Measurements from ENCODE around the gene PET100. TPM values are rescaled to one million over a fixed set of nuclear protein-coding genes. Genes with fewer than 3 reads are reported as not detected.

PET100 gene
- total RNA-seq, 1 donor from 2014 or later = 24.7 TPM

- no peak for DNase-seq
Measured at GRCh38 chr19:7654401-7654800, 24.8 kb downstream of the PET100 start.

- DNase-seq = peak; percentile 43
Measured at GRCh38 chr19:7655581-7655980, 26.0 kb downstream of the PET100 start.

- DNase-seq = no peak
Measured at GRCh38 chr19:7657131-7657751, 27.6 kb downstream of the PET100 start.

GRCh38 chr19:7658219-7658686 is 28.7 kb downstream of the PET100 start:
- no peak for DNase-seq

- no peak for DNase-seq
Measured at GRCh38 chr19:7661744-7662538, 32.3 kb downstream of the PET100 start.

GRCh38 chr19:7662657-7663056 is 33.1 kb downstream of the PET100 start:
- DNase-seq = no peak

- DNase-seq = no peak
Measured at GRCh38 chr19:7663706-7664105, 34.1 kb downstream of the PET100 start.

GRCh38 chr19:7665076-7665475 is 35.5 kb downstream of the PET100 start:
- no peak for DNase-seq

GRCh38 chr19:7668842-7669241 is 39.2 kb downstream of the PET100 start, which contains the start of gene RETN:
Gene RETN, plus strand, starts transcription at chr19:7669049. Its CDS starts 278 bp downstream, at chr19:7669327.
- DNase-seq = no peak

GRCh38 chr19:7669641-7670040 is 40.0 kb downstream of the PET100 start:
- no peak for DNase-seq

- DNase-seq = no peak
Measured at GRCh38 chr19:7670150-7670783, 40.7 kb downstream of the PET100 start.

GRCh38 chr19:7670790-7671189 is 41.2 kb downstream of the PET100 start:
- DNase-seq = no peak

- no peak for DNase-seq
Measured at GRCh38 chr19:7672522-7672921, 42.9 kb downstream of the PET100 start.

GRCh38 chr19:7674010-7675005 is 44.7 kb downstream of the PET100 start:
- peak; percentile 59 for DNase-seq

GRCh38 chr19:7676376-7676775 is 46.8 kb downstream of the PET100 start:
- DNase-seq = no peak

- no peak for DNase-seq
Measured at GRCh38 chr19:7676854-7677253, 47.3 kb downstream of the PET100 start, which contains the start of gene MCEMP1. Gene MCEMP1, plus strand, starts transcription at chr19:7677090. Its CDS starts 31 bp downstream, at chr19:7677121.

- DNase-seq = no peak
Measured at GRCh38 chr19:7677669-7678311, 48.2 kb downstream of the PET100 start.

GRCh38 chr19:7678971-7679751 is 49.6 kb downstream of the PET100 start:
- peak; percentile 38 for DNase-seq

- no peak for DNase-seq
Measured at GRCh38 chr19:7679771-7680605, 50.4 kb downstream of the PET100 start.
